ENCODE results near the gene TECTB. TPM values are rescaled to one million over a fixed set of nuclear protein-coding genes. Genes with fewer than 3 reads are reported as not detected.

TECTB gene
- polyA plus RNA-seq, 1 experiment = 0.02 TPM

GRCh38 chr10:112344261-112344660 is 61.1 kb downstream of the TECTB start:
- TF ChIP-seq CTCF (IDR thresholded peaks at IDR 0.05; ENCODE audit: insufficient read depth, low read depth, low read length) = 0 out of 2 replicates have a peak, but pooled peaks have one; percentile 8
- ChIA-PET CTCF (no interaction called here), POLR2A (no interaction called here)
- Histone ChIP-seq H3K4me3 (ENCODE audit: low read depth, low read length) (no peak overlapping the region), H3K36me3 (ENCODE audit: control insufficient read depth, insufficient read depth, low read length) (no peaks in the 10 kb centered on the region), H3K27me3 (ENCODE audit: control insufficient read depth, insufficient read depth, low read length) (peaks cover 3% of the 10 kb centered on the region)
- DNase-seq (ENCODE audit: low read depth) = no peak

GRCh38 chr10:112345202-112345601 is 62.0 kb downstream of the TECTB start:
- no peak for DNase-seq (ENCODE audit: low read depth)
- Histone ChIP-seq H3K4me3 (ENCODE audit: low read depth, low read length) (no peak overlapping the region), H3K27me3 (ENCODE audit: control insufficient read depth, insufficient read depth, low read length) (peaks cover 3% of the 10 kb centered on the region), H3K36me3 (ENCODE audit: control insufficient read depth, insufficient read depth, low read length) (no peaks in the 10 kb centered on the region)
- no peak for TF ChIP-seq CTCF (IDR thresholded peaks at IDR 0.05; ENCODE audit: insufficient read depth, low read depth, low read length)
- CTCF ChIA-PET = no interaction called here
- POLR2A ChIA-PET = no interaction called here

- CTCF ChIA-PET = no interaction called here
- no peak for DNase-seq (ENCODE audit: low read depth)
- no peak overlapping the region for H3K4me3 ChIP-seq (ENCODE audit: low read depth, low read length)
- peaks cover 3% of the 10 kb centered on the region for H3K27me3 ChIP-seq (ENCODE audit: control insufficient read depth, insufficient read depth, low read length)
- no peaks in the 10 kb centered on the region for H3K36me3 ChIP-seq (ENCODE audit: control insufficient read depth, insufficient read depth, low read length)
- POLR2A ChIA-PET = no interaction called here
- TF ChIP-seq CTCF (IDR thresholded peaks at IDR 0.05; ENCODE audit: insufficient read depth, low read depth, low read length) = no peak
These were observed 62.5 kb downstream of the TECTB start for GRCh38 chr10:112345743-112346142.

DNA sequence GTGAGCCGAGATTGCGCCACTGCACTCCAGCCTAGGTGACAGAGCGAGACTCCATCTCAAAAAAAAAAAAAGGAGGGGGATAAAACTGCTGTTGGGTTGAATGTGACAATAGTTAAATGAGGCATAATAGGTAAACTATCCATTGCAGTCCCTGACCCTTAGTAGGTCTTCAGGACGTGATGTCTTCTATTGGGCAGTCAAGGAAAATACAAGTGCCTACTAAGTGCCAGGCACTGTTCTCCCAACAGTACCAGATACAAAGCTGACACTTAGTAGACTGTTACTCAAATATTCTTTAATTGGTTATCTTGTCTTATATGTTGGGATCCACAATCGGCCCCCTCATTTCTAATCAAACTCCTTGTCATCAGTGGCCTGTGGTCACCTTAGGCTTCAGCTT is 63.6 kb downstream of the TECTB start:
- H3K27me3 ChIP-seq (ENCODE audit: control insufficient read depth, insufficient read depth, low read length) = peaks cover 3% of the 10 kb centered on the region
- CTCF ChIA-PET = interaction anchor here (0.8 kb wide), 1 partner anchor 18 kb away, joined by 3 read pairs; no protein-coding TSS in a partner anchor
- no peak for TF ChIP-seq CTCF (IDR thresholded peaks at IDR 0.05; ENCODE audit: insufficient read depth, low read depth, low read length)

GRCh38 chr10:112347709-112348671 is 64.8 kb downstream of the TECTB start:
- ChIA-PET CTCF (interaction anchor here (0.7 to 2.0 kb wide), 3 partner anchors 15 to 211 kb away, joined by 3 to 6 read pairs (median 3); no protein-coding TSS in a partner anchor), POLR2A (no interaction called here)
- TF ChIP-seq CTCF (IDR thresholded peaks at IDR 0.05; ENCODE audit: insufficient read depth, low read depth, low read length) = no peak

More for the DNA sequence above, 63.6 kb downstream of the TECTB start:
- Histone ChIP-seq H3K36me3 (ENCODE audit: control insufficient read depth, insufficient read depth, low read length) (no peaks in the 10 kb centered on the region), H3K4me3 (ENCODE audit: low read depth, low read length) (no peak overlapping the region)
- POLR2A ChIA-PET = no interaction called here
- DNase-seq (ENCODE audit: low read depth) = no peak

More at GRCh38 chr10:112347709-112348671, 64.8 kb downstream of the TECTB start:
- Histone ChIP-seq H3K36me3 (ENCODE audit: control insufficient read depth, insufficient read depth, low read length) (no peaks in the 10 kb centered on the region), H3K27me3 (ENCODE audit: control insufficient read depth, insufficient read depth, low read length) (peaks cover 3% of the 10 kb centered on the region), H3K4me3 (ENCODE audit: low read depth, low read length) (no peak overlapping the region)
- DNase-seq (ENCODE audit: low read depth) = no peak
